Lower lobe of right lung (tissue), 2 donors: ENCODE measurements around the gene KAT2B. TPM values are rescaled to one million over a fixed set of nuclear protein-coding genes. Genes with fewer than 3 reads are reported as not detected.
A peak's percentile ranks its signal among the peaks of the same experiment; 100 is the strongest.

Source experiments
- ATAC-seq, 2 donors: fragments of 200-7000 bp; cut with Tn5 transposase; one replicate each; pipeline ENCODE4 v1.9.1; 2020 to 2022; ENCODE audit warnings: mild to moderate bottlenecking in 2 of 2, moderate library complexity in 2 of 2
- DNase-seq: peaks from one replicate; pipeline ENCODE4 v3.0.0-alpha.2; 2020
- H3K27ac ChIP-seq: fragments of 200-600 bp; one replicate; pipeline ENCODE4 v1.8.0; 2022
- H3K27me3 ChIP-seq: fragments of 200-600 bp; one replicate; pipeline ENCODE4 v1.8.0; 2022; ENCODE audit warnings: low read depth
- H3K36me3 ChIP-seq: fragments of 200-600 bp; one replicate; pipeline ENCODE4 v1.8.0; 2022; ENCODE audit warnings: mild to moderate bottlenecking
- H3K4me1 ChIP-seq: fragments of 200-600 bp; one replicate; pipeline ENCODE4 v1.8.0; 2022
- H3K4me3 ChIP-seq: fragments of 200-600 bp; one replicate; pipeline ENCODE4 v1.8.0; 2022; ENCODE audit warnings: mild to moderate bottlenecking
- H3K9me3 ChIP-seq: fragments of 200-600 bp; one replicate; pipeline ENCODE4 v1.8.0; 2022
- CTCF ChIP-seq: fragments of 200-600 bp; IDR thresholded peaks from one replicate; pipeline ENCODE4 v1.8.0; 2022; ENCODE audit warnings: antibody characterized with exemption, mild to moderate bottlenecking
- intact Hi-C: fragments of 100-400 bp; cut with DNase I; formaldehyde crosslinking; loops from one replicate; pipeline ENCODE4 v1.11.0; 2022
- total RNA-seq: library from RNA; stranded (reverse); fragmentation: NEBNext Ultra II Directional; extraction: Animal tissue kit (Norgen Biotek cat#: 25700); gene quantifications from one replicate; pipeline ENCODE4 v1.2.1, GENCODE V29; 2021
- donor health status: DM: no; HTN: yes; CAD: no; lungs with severe emphysema.

The KAT2B gene
- total RNA-seq, 1 donor from 2014 or later, result 41.4 TPM

GRCh38 chr3:20069178-20069532 is 28.9 kb downstream of the KAT2B start:
- Histone ChIP-seq H3K27me3 (no peaks in the 10 kb centered on the region), H3K36me3 (peaks cover 4% of the 10 kb centered on the region), H3K4me3 (no peak overlapping the region), H3K4me1 (peaks cover 7% of the 10 kb centered on the region), H3K9me3 (no peaks in the 10 kb centered on the region), H3K27ac (no peak overlapping the region)
- no peak for DNase-seq
- no peak for TF ChIP-seq CTCF
- intact Hi-C loops, result no loop called here
- ATAC-seq, result no peak

- H3K27ac ChIP-seq, result no peak overlapping the region
- no peak for DNase-seq
- no peak for TF ChIP-seq CTCF
- no peaks in the 10 kb centered on the region for H3K9me3 ChIP-seq
- peaks cover 4% of the 10 kb centered on the region for H3K36me3 ChIP-seq
- ATAC-seq, result peak in 1 of 2 donors; percentile 42
- intact Hi-C loops, result no loop called here
- H3K27me3 ChIP-seq, result no peaks in the 10 kb centered on the region
- H3K4me3 ChIP-seq, result no peak overlapping the region
- H3K4me1 ChIP-seq, result peaks cover 7% of the 10 kb centered on the region
Observed at GRCh38 chr3:20071175-20071574, 30.9 kb downstream of the KAT2B start.

GRCh38 chr3:20072422-20072821 is 32.2 kb downstream of the KAT2B start:
- Histone ChIP-seq H3K4me1 (peaks cover 1% of the 10 kb centered on the region), H3K4me3 (no peak overlapping the region), H3K9me3 (no peaks in the 10 kb centered on the region), H3K27ac (no peak overlapping the region), H3K36me3 (peaks cover 4% of the 10 kb centered on the region), H3K27me3 (no peaks in the 10 kb centered on the region)
- ATAC-seq (no peak), DNase-seq (no peak)
- no peak for TF ChIP-seq CTCF
- intact Hi-C loops, result no loop called here

GRCh38 chr3:20073068-20073467 is 32.8 kb downstream of the KAT2B start:
- peaks cover 4% of the 10 kb centered on the region for H3K36me3 ChIP-seq
- no peak overlapping the region for H3K27ac ChIP-seq
- ATAC-seq, result no peak
- no peaks in the 10 kb centered on the region for H3K9me3 ChIP-seq
- H3K27me3 ChIP-seq, result no peaks in the 10 kb centered on the region
- H3K4me3 ChIP-seq, result no peak overlapping the region
- DNase-seq, result no peak
- no peak for TF ChIP-seq CTCF
- intact Hi-C loops, result no loop called here
- H3K4me1 ChIP-seq, result no peaks in the 10 kb centered on the region

GRCh38 chr3:20073683-20074082 is 33.4 kb downstream of the KAT2B start:
- DNase-seq (no peak), ATAC-seq (no peak)
- intact Hi-C loops, result no loop called here
- Histone ChIP-seq H3K27ac (no peak overlapping the region), H3K27me3 (no peaks in the 10 kb centered on the region), H3K4me1 (no peaks in the 10 kb centered on the region), H3K4me3 (no peak overlapping the region), H3K9me3 (no peaks in the 10 kb centered on the region), H3K36me3 (peaks cover 4% of the 10 kb centered on the region)
- no peak for TF ChIP-seq CTCF
